ENCODE data around the gene WEE1. TPM values are rescaled to one million over a fixed set of nuclear protein-coding genes. Genes with fewer than 3 reads are reported as not detected.

The WEE1 gene
- total and polyA plus RNA-seq, 2 donors (not counting 3 experiments of a cell fraction or from before 2014, with no cell fraction given): 19.2 to 42.8 TPM

- peaks cover 51% of the 10 kb centered on the region for H3K79me2 ChIP-seq (ENCODE audit: control insufficient read depth, insufficient read depth, low read length)
- peaks cover 13% of the 10 kb centered on the region for H3K4me1 ChIP-seq (ENCODE audit: control insufficient read depth, extremely low read depth, insufficient read depth, low read length)
- no peak overlapping the region for H3K4me3 ChIP-seq (replicated peaks in 1 of 3; ENCODE audit: insufficient read depth in 1 of 3, low read depth in 1 of 3, low read length in 3 of 3)
- intact Hi-C loops (cut with micrococcal nuclease) (no loop called here), dilution Hi-C loops (cut with MboI; ENCODE audit: extremely low pct_ligation_motif_present, low sequenced_read_pairs) (no loop called here)
- no TSS peak for BruUV-seq (replicated peaks)
- no peak overlapping the region for H3K27ac ChIP-seq (ENCODE audit: insufficient read depth, low read depth, low read length)
- DNase-seq (ENCODE audit: low read depth, low spot score) (no peak), FAIRE-seq (no peak)
- H4K20me1 ChIP-seq (replicated peaks; ENCODE audit: control insufficient read depth, extremely low read depth, insufficient read depth, low read length): peaks cover 5% of the 10 kb centered on the region
- H3K36me3 ChIP-seq (ENCODE audit: control insufficient read depth in 2 of 2, extremely low read depth in 1 of 2, insufficient read depth in 2 of 2, low read length in 2 of 2): peaks cover 10 to 63% of the 10 kb centered on the region in 2 experiments
- no peaks in the 10 kb centered on the region for H3K27me3 ChIP-seq (ENCODE audit: control insufficient read depth in 2 of 2, insufficient read depth in 2 of 2, low read length in 2 of 2)
- no peak overlapping the region for H2AFZ ChIP-seq (ENCODE audit: low read depth, low read length)
- no peaks in the 10 kb centered on the region for H3K9me3 ChIP-seq (replicated peaks; ENCODE audit: control insufficient read depth, insufficient read depth, low read length)
- no peak overlapping the region for H3K4me2 ChIP-seq (ENCODE audit: insufficient read depth, low read length)
- H3K9ac ChIP-seq (replicated peaks; ENCODE audit: extremely low read depth, insufficient read depth, low read length): no peak overlapping the region
- ChIA-PET POLR2A (no interaction called here), CTCF (no interaction called here)
- TF ChIP-seq JUN (IDR thresholded peaks at IDR 0.05; ENCODE audit: borderline replicate concordance, insufficient read depth, insufficient read length, low read depth) (no peak), CTCF (IDR thresholded peaks at IDR 0.05; ENCODE audit: extremely low read depth in 1 of 2, insufficient read depth in 1 of 2, low read depth in 1 of 2, low read length in 2 of 2) (no peak), POLR2A (IDR thresholded peaks at IDR 0.05; ENCODE audit: low read depth, low read length) (no peak), FOS (IDR thresholded peaks at IDR 0.05; ENCODE audit: borderline replicate concordance, insufficient read depth, low read length) (no peak), MYC (IDR thresholded peaks at IDR 0.05; ENCODE audit: low read depth, low read length) (no peak), MAX (IDR thresholded peaks at IDR 0.05; ENCODE audit: insufficient read depth, insufficient read length) (no peak)
- H3K9me1 ChIP-seq (replicated peaks; ENCODE audit: control insufficient read depth, extremely low read depth, insufficient read depth, low read length): no peaks in the 10 kb centered on the region
These were observed 8.2 kb downstream of the WEE1 start for GRCh38 chr11:9581556-9582161.
